A673 (cell line): ENCODE data around the gene HTR1D.

Experiments
- CTCF ChIP-seq: fragments of 300-800, 200-600 bp; sonication (generic); conservative IDR thresholded peaks from 2 replicates; pipeline ENCODE4 v1.5.1; 2017; ENCODE audit warnings: low read depth, mild to moderate bottlenecking, antibody characterized with exemption, low read length, moderate library complexity, mixed read lengths
- EZH2 ChIP-seq: fragments of 200-600 bp; sonication (generic); IDR thresholded peaks from 2 replicates; pipeline ENCODE4 v1.6.1; 2017; ENCODE audit warnings: borderline replicate concordance, low read depth, mild to moderate bottlenecking, mixed read lengths, antibody characterized with exemption, low read length; ENCODE audit not compliant: poor library complexity, severe bottlenecking

- TF ChIP-seq EZH2 (no peak), CTCF (no peak)
Observed at GRCh38 chr1:23196627-23197328, 20.5 kb downstream of the HTR1D start.
